NT2/D1 (cell line): Measurements from ENCODE around the gene DIAPH3.

Experiments
- SUZ12 ChIP-seq: IDR thresholded peaks from 2 replicates; pipeline ENCODE4 v1.6.1; 2011; ENCODE audit not compliant: insufficient read length, insufficient read depth; ENCODE audit errors: extremely low read depth
- YY1 ChIP-seq: IDR thresholded peaks from 2 replicates; pipeline ENCODE4 v1.6.1; 2011; ENCODE audit not compliant: insufficient read length, insufficient read depth
- ZNF274 ChIP-seq: IDR thresholded peaks from 2 replicates; pipeline ENCODE4 v1.6.1; 2011; ENCODE audit warnings: mild to moderate bottlenecking, low read depth, low read length

DNA sequence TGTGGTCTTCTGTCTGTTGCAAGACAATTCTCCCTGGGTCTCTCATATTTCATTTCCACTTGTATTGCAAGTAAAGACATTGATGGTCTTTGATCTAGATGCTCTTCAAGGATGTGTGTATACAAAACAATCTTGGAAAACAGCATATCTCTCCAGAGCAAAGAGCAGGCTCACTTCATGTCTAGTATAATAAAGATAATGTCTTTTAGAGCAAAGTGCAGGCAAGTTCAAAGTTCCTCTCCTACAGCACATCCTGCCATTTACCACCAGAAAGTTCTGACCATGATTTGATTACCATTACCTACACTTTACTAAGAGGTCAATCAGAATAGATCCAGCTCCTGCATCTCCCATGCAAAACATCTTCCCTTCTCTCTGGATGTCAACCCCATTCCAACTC lies 162.8 kb downstream of the DIAPH3 start:
- TF ChIP-seq SUZ12 (no peak), ZNF274 (no peak), YY1 (no peak)
